Measurements from ENCODE around the gene CCDC86.

CCDC86 gene

DNA sequence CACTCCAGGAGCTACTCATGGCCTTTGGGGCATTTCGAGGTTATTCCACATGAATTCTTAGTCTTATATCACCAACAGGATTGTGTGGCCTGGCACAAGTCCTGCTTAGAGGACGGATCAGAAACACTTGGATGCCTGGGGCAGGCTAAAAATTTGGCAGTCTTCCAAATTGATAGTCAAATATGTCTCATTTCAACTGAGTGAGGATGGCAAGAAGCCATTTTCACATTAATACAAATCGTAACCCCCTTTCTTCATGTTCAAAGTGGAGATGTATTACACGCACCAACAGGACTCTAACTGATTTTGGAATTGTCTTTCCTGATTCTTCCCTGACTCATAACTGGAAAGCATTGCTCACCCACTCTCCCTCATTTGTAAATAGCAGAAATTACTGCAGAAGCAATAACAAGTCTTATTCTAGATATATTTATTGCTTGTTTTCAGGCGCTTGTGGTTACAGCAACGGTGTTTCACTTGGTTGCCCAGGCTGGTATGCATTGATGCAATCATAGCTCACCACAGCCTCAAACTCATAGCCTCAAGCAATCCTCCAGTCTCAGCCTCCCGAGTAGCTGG lies 10.3 kb upstream of the CCDC86 start:
- DNase-seq: no peak

DNA sequence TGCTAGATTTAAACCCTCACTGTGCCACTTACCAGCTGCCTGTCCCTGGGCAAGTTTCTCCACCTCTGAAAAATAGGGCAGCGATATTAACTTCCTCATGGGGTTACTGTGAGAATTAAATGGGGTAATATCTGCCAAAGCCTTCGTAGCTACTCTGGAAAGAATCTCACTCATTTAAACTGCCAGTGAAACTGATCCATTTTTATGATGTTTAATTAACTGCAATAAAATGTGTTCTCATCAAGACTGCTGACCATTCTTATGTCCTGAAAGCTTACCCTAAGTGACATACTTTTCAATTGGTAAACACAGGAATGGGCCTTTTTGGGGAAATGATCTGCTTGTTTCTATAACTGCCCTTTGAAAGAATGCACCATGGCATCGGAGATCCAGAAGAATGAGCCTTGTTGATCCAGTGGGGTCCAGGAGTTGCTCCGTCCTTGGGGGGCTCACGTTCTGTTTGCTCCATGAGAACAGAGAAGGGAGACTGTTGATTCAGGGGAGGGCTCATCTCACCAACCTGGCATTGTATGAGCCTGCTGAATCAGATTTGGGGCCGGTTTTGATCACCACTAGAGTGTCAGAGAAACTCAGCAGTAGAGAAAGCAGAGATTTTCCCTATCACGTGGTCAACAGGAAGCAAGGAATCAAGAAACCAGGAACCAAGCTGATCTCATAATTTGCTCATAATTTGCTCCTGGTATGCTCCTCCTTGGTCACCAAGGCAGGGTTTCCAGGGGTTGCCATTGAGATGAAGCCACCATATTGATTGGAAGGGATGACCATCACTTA lies 7.0 kb upstream of the CCDC86 start:
- DNase-seq: no peak

DNA sequence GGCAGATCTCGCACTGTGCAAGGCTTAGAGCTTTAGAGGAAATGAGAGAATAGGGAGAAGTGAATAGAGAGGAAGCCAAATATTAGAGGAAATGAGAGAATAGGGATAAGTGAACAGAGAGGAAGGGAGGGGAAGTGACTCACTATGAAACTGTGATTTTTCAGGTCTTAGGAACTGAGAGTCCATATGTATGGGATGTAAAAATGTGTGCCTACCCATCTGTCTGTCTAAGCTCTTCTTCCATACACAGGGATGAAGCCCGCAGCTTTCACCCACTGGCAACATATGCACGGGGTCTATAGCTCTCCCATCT lies 6.4 kb upstream of the CCDC86 start:
- DNase-seq: no peak

DNA sequence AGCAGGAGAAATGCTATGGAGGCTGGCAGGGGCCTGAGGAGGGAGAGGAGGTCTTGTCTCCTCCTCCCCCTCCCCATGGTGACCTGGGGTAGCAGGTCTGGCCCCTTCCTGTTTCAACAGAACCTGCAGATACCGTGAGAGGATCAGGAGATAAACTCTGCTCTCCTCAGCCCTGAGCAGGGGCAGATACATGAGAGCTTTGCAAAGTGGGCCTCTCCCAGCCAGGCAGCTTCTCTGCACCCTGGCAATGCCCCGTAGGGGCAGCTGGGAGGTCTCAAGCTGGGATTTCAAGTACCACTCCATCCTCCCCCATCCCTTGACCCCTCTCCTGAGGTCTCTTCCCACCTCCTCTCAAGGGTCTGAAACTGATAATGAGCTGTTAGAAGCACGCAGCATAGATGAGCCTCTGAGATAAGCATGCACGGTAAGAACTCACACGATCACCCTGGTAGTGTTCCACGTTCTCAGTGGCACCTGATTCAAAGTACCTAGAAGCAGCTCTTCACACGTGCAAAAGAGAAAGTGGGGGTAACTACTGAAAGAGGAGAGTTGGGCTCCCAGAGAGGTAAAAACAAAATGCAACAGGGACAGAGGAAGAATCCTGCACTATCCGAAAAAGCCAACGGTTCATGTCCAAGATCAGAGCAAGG lies 4.9 kb upstream of the CCDC86 start:
- DNase-seq: no peak

DNA sequence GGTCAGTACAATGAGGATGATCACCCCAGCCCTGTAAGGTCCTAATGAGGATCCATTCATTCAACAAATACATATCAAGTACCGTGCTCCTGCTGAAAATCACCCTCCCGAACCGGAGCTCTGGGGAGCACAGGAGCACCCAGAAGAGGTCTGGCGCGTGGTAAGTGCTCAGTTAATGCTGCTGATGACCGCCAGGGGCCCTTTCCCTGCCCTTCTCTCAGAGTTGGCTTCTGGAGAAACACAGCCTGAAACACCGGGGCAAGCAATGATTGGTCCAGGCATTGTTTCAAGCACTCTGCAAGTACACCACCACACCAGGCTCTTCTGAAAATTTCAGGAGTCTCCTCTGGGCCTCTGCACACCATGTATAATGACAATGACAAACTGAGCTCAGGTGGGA lies 3.8 kb upstream of the CCDC86 start:
- DNase-seq: no peak

DNA sequence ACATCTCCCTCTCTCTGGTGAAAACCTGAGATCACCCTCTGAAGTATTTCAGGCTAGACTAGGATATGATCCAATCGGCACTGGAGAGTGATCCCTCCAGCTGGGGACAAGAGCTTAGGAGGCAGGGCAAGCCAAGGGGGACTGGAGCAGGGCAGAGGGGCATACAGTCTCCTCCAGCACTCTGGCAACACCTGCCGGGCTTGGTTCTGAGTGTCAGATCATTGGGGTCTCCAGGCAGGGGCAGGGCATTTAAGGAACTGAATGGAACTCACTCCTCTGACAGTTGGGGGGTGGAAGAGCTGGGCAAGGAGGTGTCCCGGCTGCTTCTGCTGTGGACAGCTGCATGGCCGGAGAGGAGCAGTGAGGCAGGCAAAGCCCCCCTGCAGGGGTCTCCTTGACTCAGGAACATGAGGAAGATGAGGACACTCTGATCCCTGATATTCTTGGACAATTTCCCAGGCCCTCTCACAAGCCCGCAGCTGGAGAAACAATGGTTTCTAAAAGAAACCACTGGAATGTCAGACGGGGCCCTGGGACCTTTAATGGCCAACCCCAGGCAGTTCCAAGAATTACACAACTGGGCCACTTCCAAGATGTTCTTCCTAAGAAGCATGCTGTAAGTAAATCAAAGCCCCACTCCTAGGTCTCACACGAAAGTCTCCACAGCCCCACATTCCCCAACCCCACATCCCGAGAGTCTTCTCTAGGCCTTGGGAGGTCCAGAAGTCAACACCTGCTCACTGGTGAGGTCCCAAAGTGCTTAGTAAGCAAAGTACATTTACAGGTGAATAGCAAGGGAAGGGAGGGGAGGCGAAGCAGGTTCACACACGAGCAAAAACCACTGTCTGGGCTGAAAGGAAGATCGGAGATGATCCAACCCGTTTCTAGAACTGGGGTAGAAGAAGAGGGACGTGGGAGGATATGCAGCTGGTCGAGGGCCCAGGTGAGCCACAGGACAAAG lies 1.2 kb upstream of the CCDC86 start:
- no peak for DNase-seq

DNA sequence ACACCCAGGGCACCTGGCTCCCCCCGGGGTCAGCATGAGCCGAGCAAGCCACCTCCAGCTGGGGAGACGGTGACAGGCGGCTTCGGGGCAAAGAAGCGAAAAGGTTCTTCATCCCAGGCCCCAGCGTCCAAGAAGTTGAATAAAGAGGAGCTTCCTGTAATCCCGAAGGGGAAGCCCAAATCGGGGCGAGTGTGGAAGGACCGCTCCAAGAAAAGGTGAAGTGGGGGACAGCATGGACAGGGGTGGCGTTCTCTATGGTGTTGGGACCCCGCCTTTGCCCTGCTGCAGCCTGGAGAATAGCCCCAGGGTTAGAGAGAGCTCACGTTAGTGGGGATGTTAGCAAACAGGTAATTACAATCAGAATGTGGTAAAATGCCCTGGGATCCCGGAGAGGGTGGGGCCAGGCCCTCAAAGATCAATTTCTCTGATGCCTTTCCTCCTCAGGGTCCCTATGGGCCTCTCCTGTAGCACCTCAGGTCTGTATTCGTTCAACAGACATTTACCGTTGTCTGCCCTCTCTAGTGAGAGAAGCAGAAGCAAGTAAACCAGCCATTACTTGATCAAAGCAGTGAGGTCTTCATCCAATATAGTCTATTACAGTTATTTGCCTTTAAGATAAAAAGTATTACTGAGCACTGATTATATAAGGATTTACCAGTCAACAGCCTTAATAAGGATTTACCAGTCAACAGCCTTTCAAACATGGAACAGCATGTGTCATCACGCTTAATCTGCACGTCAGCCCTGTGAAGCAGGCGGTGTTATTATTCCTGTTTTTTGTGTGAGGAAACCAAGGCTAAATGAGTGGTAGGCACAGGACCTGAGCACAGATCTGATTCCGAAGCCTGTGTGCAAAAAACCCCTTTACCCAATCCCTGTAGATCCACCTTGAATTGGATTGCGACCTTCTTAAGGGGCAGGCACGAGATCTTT lies 1.0 kb downstream of the CCDC86 start:
- DNase-seq: no peak

DNA sequence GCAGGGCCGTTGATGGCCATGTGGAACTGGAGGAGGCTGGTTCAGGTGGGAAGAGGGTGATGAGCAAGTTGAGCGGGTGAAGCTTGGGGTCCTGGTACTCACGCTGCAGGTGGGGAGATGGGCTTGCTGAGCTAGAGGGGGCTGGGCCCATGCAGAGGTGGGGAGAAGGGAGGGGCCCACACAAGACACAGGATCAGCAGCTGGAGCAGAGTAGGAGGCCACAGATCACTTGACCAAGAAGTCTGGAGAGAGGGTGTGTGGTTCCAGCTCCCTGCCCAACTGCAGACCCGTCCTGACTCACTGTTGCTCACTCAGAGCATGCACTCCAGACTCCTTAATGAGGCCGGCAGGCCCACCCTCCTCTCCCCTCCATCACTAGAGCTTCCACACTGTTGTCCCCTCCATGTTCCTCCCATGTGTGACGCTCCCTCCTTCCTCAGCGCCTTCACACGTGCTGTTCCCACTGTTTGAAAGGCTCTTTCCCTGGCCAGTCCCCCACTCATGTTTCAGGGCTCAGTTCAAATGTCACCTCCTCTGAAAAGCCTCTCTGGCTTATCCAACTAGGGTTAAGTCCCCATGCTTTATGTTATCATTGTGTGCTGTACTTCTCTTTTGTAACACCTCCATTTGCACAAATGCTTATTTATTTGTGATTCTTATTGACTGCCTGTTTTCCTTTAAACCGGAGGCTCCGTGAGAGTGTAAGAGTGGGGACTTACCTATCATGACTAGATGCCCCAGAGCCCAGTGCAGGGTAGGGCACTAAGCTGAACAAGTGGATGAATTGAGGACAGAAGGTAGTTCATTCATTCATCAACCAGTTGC lies 2.3 kb downstream of the CCDC86 start:
- DNase-seq: no peak

DNA sequence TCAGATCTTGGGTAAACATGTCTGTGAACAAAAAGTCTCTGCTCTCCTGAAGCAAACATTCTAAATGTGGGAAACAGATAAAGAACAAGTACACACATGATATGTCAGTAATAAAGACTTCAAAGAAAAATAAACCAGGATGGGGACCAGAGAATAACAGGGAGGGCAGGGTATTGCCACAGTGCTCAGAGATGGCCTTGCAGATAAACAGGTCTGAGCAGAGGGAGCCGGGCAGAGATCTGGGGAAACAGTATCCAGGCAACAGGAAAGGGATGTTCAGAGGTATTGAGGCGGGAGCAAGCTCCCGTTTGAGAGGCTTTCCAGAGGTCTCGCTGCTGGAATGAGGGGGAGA lies 2.9 kb downstream of the CCDC86 start:
- DNase-seq: no peak

DNA sequence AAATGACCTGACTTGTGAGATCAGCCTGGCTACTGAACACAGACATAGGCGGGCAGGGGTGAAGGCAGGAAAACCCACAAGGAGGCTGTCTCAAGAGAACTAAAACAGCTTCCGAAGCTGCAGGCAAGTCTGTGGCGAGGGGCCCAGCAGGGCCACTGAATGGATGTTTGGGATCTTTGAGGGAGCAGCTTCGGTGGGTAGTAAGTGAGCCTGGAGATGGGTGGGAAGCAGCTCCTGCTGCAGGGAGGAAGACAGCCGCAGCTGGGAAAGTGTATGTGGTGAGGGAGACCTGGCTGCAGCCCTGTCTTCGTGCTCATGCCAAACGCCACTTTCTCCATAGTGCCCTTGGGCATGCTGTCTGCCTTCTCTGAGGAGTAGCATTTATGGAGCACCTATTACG lies 3.4 kb downstream of the CCDC86 start:
- DNase-seq: no peak

DNA sequence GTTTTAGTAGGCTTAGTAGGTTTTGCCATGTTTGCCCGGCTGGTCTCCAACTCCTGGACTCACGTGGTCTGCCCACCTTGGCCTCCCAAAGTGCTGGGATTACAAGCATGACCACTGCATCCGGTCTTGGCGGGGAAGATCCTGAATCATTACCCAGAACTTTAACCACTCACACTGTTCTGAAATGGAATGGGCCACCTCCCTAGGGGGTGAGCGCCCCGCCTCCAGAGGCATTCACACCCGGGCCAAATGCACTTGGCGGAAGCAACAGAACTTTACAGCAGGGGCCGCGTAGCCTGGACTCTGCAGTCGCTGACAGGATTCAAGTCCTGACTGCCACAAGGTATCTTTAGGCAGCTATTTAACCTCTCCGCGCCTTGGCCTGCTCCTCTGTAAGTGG lies 5.4 kb downstream of the CCDC86 start:
- no peak for DNase-seq

DNA sequence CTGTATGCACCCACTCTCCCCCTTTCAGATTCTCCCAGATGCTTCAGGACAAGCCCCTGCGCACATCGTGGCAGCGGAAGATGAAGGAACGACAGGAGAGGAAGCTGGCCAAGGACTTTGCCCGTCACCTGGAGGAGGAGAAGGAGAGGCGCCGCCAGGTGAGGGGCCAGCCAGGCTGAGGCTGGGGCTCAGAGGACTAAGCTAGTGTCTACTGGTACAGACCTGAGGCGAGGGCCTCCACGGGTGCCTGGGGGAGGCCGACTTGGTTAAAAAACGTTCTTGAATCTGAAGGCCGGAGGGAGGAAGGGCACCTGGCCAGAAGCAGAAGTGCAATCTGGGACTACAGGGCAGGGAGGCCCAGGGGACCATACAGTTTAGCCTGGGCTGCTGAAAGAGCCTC lies 6.0 kb downstream of the CCDC86 start:
- DNase-seq: no peak

DNA sequence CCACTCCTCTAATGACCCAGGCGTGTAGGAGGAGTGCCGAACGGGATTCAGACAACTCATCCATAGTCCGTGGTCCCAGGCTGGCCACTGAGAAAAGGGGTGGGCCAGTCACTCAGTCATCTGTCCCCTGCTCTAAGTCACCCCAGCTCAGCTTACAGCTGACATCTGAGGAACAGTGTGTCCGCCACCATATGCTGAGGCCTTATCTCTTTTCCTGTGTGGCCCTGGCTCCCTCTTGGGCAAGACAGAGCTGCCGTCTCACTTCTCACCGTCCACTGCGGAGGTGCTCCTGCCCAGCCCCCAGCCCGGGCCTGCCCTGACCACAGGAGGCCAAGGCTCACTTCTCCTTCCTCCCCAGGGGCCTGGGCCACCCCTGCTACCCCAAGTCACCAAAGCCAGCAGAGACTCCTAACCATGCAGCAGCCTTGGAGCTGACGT lies 6.8 kb downstream of the CCDC86 start:
- no peak for DNase-seq

DNA sequence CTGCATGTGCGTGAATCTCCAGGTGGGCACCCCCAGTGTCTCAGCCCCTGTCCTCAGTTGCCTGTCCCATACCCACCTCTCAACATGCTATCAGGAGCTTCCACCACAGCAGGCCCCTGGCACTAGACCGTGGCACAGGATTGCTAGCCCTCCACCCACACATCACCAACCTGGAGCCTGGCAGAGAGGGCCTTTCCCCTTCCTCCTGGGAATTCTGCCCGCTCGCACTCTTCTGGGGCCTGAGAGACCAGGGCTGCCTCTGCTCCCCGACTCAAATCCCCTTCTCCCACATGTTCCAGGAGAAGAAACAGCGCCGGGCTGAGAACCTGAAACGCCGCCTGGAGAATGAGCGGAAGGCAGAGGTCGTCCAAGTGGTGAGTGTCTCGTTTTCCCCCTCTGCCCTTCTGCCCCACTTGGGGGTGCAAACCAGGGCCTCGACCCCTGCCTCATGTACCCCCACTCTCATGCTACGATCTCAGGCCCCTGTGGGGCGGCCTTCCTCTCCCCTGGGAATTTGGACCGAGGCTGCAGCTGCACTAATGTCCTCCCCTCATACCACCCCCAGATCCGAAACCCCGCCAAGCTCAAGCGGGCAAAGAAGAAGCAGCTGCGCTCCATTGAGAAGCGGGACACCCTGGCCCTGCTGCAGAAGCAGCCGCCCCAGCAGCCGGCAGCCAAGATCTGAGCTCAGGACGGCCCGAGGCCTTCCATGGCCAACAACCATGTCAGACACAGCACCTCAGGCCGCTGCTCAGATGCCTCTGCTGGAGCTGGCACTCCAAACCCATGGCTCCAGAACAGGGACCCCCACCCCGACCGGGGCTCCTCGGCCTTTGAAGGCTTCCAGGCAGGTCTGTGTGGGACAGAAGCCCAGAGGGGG lies 8.0 kb downstream of the CCDC86 start:
- DNase-seq: no peak

DNA sequence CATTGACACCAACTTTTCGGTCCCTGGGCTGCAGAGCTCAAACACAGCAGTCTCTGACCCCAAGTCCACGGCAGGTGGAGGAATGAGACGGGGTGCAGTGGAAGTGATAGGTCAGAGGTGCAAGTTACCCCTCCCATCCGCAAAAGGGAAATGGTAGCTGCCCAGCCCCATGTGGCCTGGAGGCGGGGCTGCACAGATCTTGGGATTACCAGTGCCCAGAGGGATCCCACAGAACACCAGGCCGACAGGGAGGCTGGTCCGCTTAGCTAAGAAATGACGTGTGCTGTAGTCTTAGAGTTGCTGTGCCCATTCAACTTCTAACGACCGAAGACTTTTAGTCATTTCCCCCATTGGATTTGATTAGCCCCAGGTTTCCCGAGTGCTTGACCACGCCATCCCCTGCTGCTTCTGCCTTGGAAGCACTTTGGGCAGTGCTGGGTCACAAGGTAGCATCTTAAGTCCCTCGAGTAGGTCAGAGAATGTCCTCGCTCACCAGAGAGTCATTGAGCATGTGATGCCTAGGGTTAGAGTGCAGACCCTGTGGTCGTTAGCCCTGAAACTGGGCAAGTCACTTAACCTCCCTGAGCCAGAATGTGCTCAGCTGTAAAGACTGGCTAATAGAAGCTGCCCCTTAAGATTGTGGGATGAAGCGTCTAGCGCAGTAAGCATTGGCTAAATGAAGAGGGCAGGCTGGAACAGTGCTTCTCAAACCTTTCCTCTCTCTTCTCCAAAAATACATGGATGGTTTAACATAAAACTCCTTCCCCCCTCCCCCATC lies 9.6 kb downstream of the CCDC86 start:
- no peak for DNase-seq

DNA sequence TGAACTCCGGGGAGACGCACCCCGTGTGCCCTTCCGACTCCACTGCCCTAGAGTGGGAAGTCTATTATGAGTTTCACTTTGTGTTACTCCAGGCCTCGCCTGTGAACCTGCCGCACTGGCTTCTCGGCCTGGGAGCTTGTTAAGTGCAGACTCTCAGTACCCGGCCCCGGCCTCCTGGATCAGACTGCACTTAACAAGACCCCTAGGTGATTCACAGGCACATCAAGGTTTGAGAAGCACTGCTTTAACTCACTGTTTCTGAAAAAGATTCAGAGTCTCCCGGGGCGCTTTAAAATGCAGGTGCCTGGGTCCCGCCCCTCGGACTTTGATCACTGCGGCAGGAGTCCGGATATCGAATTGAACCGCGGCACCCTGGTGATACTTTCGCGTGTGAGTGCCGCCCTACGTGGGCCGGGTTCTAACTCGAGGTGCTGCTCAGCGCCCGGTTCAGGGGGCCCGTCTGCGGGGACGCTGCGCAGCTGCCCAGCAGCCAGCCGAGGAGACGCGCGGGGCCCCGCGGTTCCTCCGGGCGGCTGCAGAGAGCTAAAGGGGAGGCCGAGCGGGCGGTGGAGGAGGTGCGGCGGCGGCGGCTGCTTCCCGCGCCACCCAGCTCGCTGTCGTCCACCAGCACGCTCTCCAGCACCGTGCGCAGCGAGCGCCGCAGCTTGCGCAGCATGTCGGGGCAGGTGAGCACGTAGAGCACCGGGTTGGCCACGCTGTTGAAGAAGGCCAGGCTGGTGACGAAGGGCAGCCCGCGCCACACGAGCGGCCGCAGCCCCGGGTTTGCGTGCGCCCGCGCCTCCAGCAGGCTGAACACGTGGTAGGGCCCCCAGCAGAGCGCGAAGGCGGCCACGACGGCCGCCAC lies 10.4 kb downstream of the CCDC86 start:
- no peak for DNase-seq

DNA sequence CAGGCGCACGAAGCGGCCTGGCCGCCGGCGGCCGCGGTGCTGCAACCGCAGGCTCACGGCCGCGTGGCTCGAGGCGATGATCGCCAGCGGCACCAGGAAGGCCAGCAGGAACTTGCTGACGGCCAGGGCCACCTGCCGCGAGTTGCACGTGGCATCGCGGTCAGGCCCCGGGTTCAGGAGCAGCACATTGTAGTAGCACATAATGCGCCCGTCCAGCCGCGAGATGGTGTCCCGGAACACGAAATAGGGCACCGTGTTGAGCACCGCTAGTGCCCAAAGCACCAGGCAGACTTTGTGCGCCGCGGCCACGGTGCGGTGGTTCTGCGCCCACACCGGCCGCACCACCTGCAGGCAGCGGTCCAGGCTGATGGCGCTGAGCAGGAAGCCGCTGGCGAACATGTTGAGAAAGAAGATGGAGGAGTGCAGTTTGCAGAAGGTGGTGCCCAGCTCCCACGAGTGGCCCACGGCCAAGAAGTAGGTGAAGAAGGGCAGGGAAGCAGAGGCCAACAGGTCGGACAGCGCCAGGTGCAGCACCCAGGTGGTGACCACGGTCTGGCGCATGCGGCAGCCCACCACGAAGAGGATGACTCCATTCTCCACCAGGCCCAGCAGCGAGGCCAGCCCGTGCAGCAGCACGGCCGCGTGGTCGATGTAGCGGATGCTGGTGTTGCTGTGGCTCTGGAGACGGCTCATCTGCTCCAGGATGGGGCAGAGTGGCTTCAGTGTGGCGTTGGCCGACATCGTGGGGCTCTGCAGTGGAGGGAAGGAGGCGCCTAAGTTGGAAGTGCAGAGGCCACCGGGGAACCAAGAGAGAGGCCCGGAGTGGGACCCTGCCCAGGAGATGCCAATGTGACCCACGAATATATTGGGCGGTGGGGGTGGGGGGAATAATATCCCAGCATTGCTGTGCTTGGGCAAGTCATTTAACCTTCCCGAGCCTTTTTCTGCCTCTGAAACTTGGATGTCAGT lies 11.4 kb downstream of the CCDC86 start:
- DNase-seq: no peak
